H1 (cell line): ENCODE results near the gene SCAPER. TPM values are rescaled to one million over a fixed set of nuclear protein-coding genes. Genes with fewer than 3 reads are reported as not detected.

Source experiments
- CTCF ChIA-PET: fragments of 300-600 bp; sonication (Branson Sonifier 250); formaldehyde crosslinking; loops from one replicate; lab custom pipeline; 2021; ENCODE audit not compliant: partially characterized antibody; lab: Charles Lee
- POLR2A ChIA-PET: fragments of 300-600 bp; sonication (Branson Sonifier 250); formaldehyde crosslinking; loops from one replicate; lab custom pipeline; 2021; ENCODE audit warnings: inconsistent platforms; ENCODE audit not compliant: partially characterized antibody; lab: Charles Lee
- DNase-seq, 2 experiments: peaks; one replicate each; pipeline versions ENCODE4 v3.0.0 to v3.0.0-alpha.2; 2010 to 2022; ENCODE audit warnings: low spot score in 2 of 2, low read depth in 1 of 2, mixed read lengths in 1 of 2
- FAIRE-seq: peaks from 2 replicates; lab custom pipeline; 2011; peaks lifted over from hg19 to GRCh38; lab: Jason Lieb, UNC
- H2AFZ ChIP-seq: 2 replicates; pipeline ENCODE4 v1.8.1; 2012; ENCODE audit warnings: low read length, inconsistent platforms
- H2AK5ac ChIP-seq: 2 replicates; pipeline ENCODE4 v1.6.1; 2013; ENCODE audit warnings: low read depth, low read length
- H2BK120ac ChIP-seq: replicated peaks from 2 replicates; pipeline ENCODE3; 2013; ENCODE audit warnings: low read depth, low read length, inconsistent platforms
- H2BK12ac ChIP-seq: 2 replicates; pipeline ENCODE4 v1.6.1; 2013; ENCODE audit warnings: low read depth, low read length
- H2BK15ac ChIP-seq: 2 replicates; pipeline ENCODE4 v1.6.1; 2013; ENCODE audit warnings: low read length
- H2BK20ac ChIP-seq: 2 replicates; pipeline ENCODE4 v1.6.1; 2013; ENCODE audit warnings: low read length
- H2BK5ac ChIP-seq: 2 replicates; pipeline ENCODE4 v1.6.1; 2013; ENCODE audit warnings: low read depth, low read length
- H3K14ac ChIP-seq: 2 replicates; pipeline ENCODE4 v1.6.1; 2013; ENCODE audit warnings: inconsistent platforms; ENCODE audit not compliant: insufficient read length
- H3K18ac ChIP-seq: 2 replicates; pipeline ENCODE4 v1.6.1; 2013; ENCODE audit warnings: low read length; ENCODE audit errors: extremely low read depth
- H3K23ac ChIP-seq: 2 replicates; pipeline ENCODE4 v1.6.1; 2013; ENCODE audit warnings: inconsistent platforms; ENCODE audit not compliant: insufficient read length
- H3K23me2 ChIP-seq: 2 replicates; pipeline ENCODE4 v1.6.1; 2013; ENCODE audit warnings: low read depth, low read length
- H3K27ac ChIP-seq: 2 replicates; pipeline ENCODE4 v1.6.1; 2011; ENCODE audit warnings: low read depth, low read length, inconsistent platforms
- H3K27me3 ChIP-seq, 4 experiments: replicated peaks in 1 of 4; 1 replicate in 1 of 4; 2 replicates in 3 of 4; pipeline versions ENCODE4 v1.6.1 to v1.8.1; 2011 to 2013; ENCODE audit warnings: low read length in 3 of 4, mild to moderate bottlenecking in 3 of 4, inconsistent platforms in 2 of 4, mixed read lengths in 2 of 4, moderate library complexity in 1 of 4; ENCODE audit not compliant: control insufficient read depth in 3 of 4, insufficient read depth in 3 of 4; ENCODE audit errors: extremely low read depth in 1 of 4
- H3K36me3 ChIP-seq, 4 experiments: 2 replicates each; pipeline versions ENCODE4 v1.6.1 to v1.8.1; 2011 to 2013; ENCODE audit warnings: mild to moderate bottlenecking in 4 of 4, low read length in 3 of 4, moderate library complexity in 2 of 4, control low read depth in 1 of 4, inconsistent platforms in 1 of 4; ENCODE audit not compliant: insufficient read depth in 4 of 4, control insufficient read depth in 2 of 4
- H3K4ac ChIP-seq: replicated peaks from 2 replicates; pipeline ENCODE3; 2013; ENCODE audit warnings: low read length, low read depth, mixed read lengths, inconsistent platforms; ENCODE audit not compliant: insufficient read length
- H3K4me1 ChIP-seq, 4 experiments: replicated peaks in 1 of 4; 1 replicate in 1 of 4; 2 replicates in 3 of 4; pipeline versions ENCODE4 v1.6.1 to v1.8.1; 2011 to 2013; ENCODE audit warnings: low read length in 3 of 4, inconsistent platforms in 2 of 4, mixed read lengths in 1 of 4; ENCODE audit not compliant: insufficient read depth in 4 of 4, control insufficient read depth in 3 of 4
- H3K4me2 ChIP-seq, 2 experiments: 2 replicates each; pipeline versions ENCODE4 v1.6.1 to v1.8.1; 2011 to 2013; ENCODE audit warnings: low read depth in 2 of 2, low read length in 2 of 2, control low read depth in 1 of 2, inconsistent platforms in 1 of 2, mild to moderate bottlenecking in 1 of 2; ENCODE audit not compliant: insufficient read depth in 1 of 2
- H3K4me3 ChIP-seq, 4 experiments: fragments of 200-600, 300-600 bp in 1 of 4; sonication (generic), shearing (Covaris generic), sonication (Bioruptor Twin) in 1 of 4; 2 replicates each; pipeline versions ENCODE4 v1.5.1 to v1.8.1; 2011 to 2016; ENCODE audit warnings: low read length in 4 of 4, low read depth in 3 of 4, control low read depth in 2 of 4, inconsistent platforms in 2 of 4, mild to moderate bottlenecking in 2 of 4, mixed read lengths in 1 of 4, moderate library complexity in 1 of 4; ENCODE audit not compliant: insufficient read depth in 2 of 4; ENCODE audit errors: extremely low read depth in 1 of 4
- H3K56ac ChIP-seq: replicated peaks from 2 replicates; pipeline ENCODE3; 2013; ENCODE audit warnings: low read depth, mild to moderate bottlenecking, mixed read lengths, low read length, inconsistent platforms; ENCODE audit not compliant: insufficient read length
- H3K79me1 ChIP-seq: 2 replicates; pipeline ENCODE4 v1.6.1; 2013; ENCODE audit warnings: low read depth, low read length, control low read depth
- H3K79me2 ChIP-seq, 2 experiments: 2 replicates each; pipeline versions ENCODE4 v1.6.1 to v1.8.1; 2012 to 2013; ENCODE audit warnings: low read length in 2 of 2, mild to moderate bottlenecking in 2 of 2, inconsistent platforms in 1 of 2; ENCODE audit not compliant: insufficient read depth in 2 of 2, control insufficient read depth in 1 of 2
- H3K9ac ChIP-seq, 4 experiments: replicated peaks in 1 of 4; 1 replicate in 1 of 4; 2 replicates in 3 of 4; pipeline versions ENCODE4 v1.6.1 to v1.8.1; 2011 to 2013; ENCODE audit warnings: low read depth in 3 of 4, low read length in 3 of 4, control low read depth in 2 of 4, mild to moderate bottlenecking in 2 of 4, moderate library complexity in 2 of 4, inconsistent platforms in 1 of 4; ENCODE audit errors: extremely low read depth in 1 of 4
- H3K9me3 ChIP-seq, 2 experiments: 2 replicates each; pipeline versions ENCODE4 v1.6.1 to v1.8.1; 2012 to 2013; ENCODE audit warnings: mild to moderate bottlenecking in 2 of 2, moderate library complexity in 2 of 2, control low read depth in 1 of 2, inconsistent platforms in 1 of 2, low read depth in 1 of 2, low read length in 1 of 2, mixed read lengths in 1 of 2; ENCODE audit not compliant: insufficient read depth in 2 of 2
- H4K20me1 ChIP-seq, 2 experiments: replicated peaks in 1 of 2; 2 replicates each; pipeline versions ENCODE3 to v1.8.1; 2011 to 2013; ENCODE audit warnings: inconsistent platforms in 2 of 2, low read length in 2 of 2, mild to moderate bottlenecking in 1 of 2; ENCODE audit not compliant: insufficient read depth in 2 of 2, control insufficient read depth in 1 of 2
- H4K5ac ChIP-seq: 2 replicates; pipeline ENCODE4 v1.6.1; 2013; ENCODE audit warnings: low read length, low read depth, mixed read lengths, inconsistent platforms; ENCODE audit not compliant: insufficient read length
- H4K8ac ChIP-seq: 2 replicates; pipeline ENCODE4 v1.8.0; 2013; ENCODE audit warnings: mild to moderate bottlenecking, moderate library complexity, low read length, inconsistent platforms; ENCODE audit not compliant: insufficient read depth; ENCODE audit errors: extremely low read depth
- H4K91ac ChIP-seq: replicated peaks from 2 replicates; pipeline ENCODE3; 2013; ENCODE audit warnings: low read length, mixed read lengths, inconsistent platforms; ENCODE audit not compliant: insufficient read length
- CBX5 ChIP-seq: fragments of 300-800, 300-1000 bp; sonication (generic); IDR thresholded peaks from 2 replicates; pipeline ENCODE4 v1.7.1; 2016; ENCODE audit warnings: antibody characterized with exemption, low read length, low read depth
- FOSL1 ChIP-seq: IDR thresholded peaks from 2 replicates; pipeline ENCODE4 v1.6.1; 2011; ENCODE audit warnings: mild to moderate bottlenecking, low read depth, low read length, moderate library complexity; ENCODE audit not compliant: insufficient read depth
- KDM5A ChIP-seq: fragments of 200-600 bp; IDR thresholded peaks from 2 replicates; pipeline ENCODE4 v1.7.1; 2012; ENCODE audit warnings: mild to moderate bottlenecking, low read length, inconsistent platforms, mixed read lengths
- RXRA ChIP-seq: IDR thresholded peaks from 2 replicates; pipeline ENCODE4 v1.6.1; 2011; ENCODE audit warnings: low read depth, mild to moderate bottlenecking, low read length, moderate library complexity; ENCODE audit not compliant: insufficient read depth
- SIRT6 ChIP-seq: IDR thresholded peaks from one replicate; pipeline ENCODE4 v1.7.1; 2012; ENCODE audit warnings: low read length, inconsistent platforms
- SP4 ChIP-seq: IDR thresholded peaks from 2 replicates; pipeline ENCODE4 v1.6.1; 2012; ENCODE audit warnings: low read length, inconsistent platforms
- WGBS, 2 experiments: shearing (Covaris generic) in 1 of 2; methylation state at CpG; one replicate each; pipeline versions ENCODE4 v1.1.6 to v1.1.7; 2013 to 2015; ENCODE audit warnings: low lambda C conversion rate in 2 of 2, mixed read lengths in 2 of 2, inconsistent platforms in 1 of 2, low coverage in 1 of 2, missing lambda C conversion rate in 1 of 2; ENCODE audit not compliant: insufficient replicate concordance in 2 of 2, insufficient coverage in 1 of 2, insufficient read length in 1 of 2; ENCODE audit errors: extremely low coverage in 1 of 2, missing lambda C conversion rate in 1 of 2; 5-methylcytosine and 5-hydroxymethylcytosine counted together
- polyA plus RNA-seq, 7 experiments: library from polyadenylated mRNA; depleted of rRNA in 3 of 7; stranded (reverse) in 5 of 7; unstranded in 2 of 7; fragments of >200 nt in 5 of 7; fragments of 200-250 nt in 2 of 7; gene quantifications; 1 replicate in 5 of 7; 2 replicates in 1 of 7; 4 replicates in 1 of 7; pipeline versions ENCODE4 v1.2.1 to v1.2.3, GENCODE V29; 2011 to 2013; ENCODE audit warnings: missing spikeins in 2 of 7, mixed read lengths in 2 of 7
- total RNA-seq: library from RNA; stranded (reverse); fragmentation: NEBNext Ultra II Directional; extraction: Animal tissue kit (Norgen Biotek cat#: 25700); gene quantifications from 2 replicates; pipeline ENCODE4 v1.2.1, GENCODE V29; 2021

The SCAPER gene
- total and polyA plus RNA-seq, 2 of the 8 experiments (the other 6 are each of a cell fraction or from before 2014, with no cell fraction given): 1.6 to 6.8 TPM

- H2BK5ac ChIP-seq: no peak overlapping the region
- H3K18ac ChIP-seq: no peak overlapping the region
- no peak overlapping the region for H3K4me2 ChIP-seq
- no peak overlapping the region for H3K14ac ChIP-seq
- ChIA-PET CTCF (no interaction called here), POLR2A (no interaction called here)
- no peak overlapping the region for H3K23ac ChIP-seq
- no peak overlapping the region for H3K56ac ChIP-seq
- H3K23me2 ChIP-seq: no peaks in the 10 kb centered on the region
- TF ChIP-seq CBX5: no peak
- TF ChIP-seq FOSL1: no peak
- TF ChIP-seq KDM5A: no peak
- TF ChIP-seq RXRA: no peak
- no peak for TF ChIP-seq SP4
- TF ChIP-seq SIRT6: no peak
- H3K9ac ChIP-seq: no peak overlapping the region
- 87% methylated on average over 2 of the region's 2 CpGs; no CpG with 5 or more reads in 1 of the 2 experiments for WGBS, 2 experiments
- H3K4me3 ChIP-seq: no peak overlapping the region
- H2BK15ac ChIP-seq: no peak overlapping the region
- H3K27me3 ChIP-seq: no peaks in the 10 kb centered on the region
- H3K36me3 ChIP-seq: no peaks in the 10 kb centered on the region; a peak in 1 of 8 replicates
- no peaks in the 10 kb centered on the region for H3K4me1 ChIP-seq
- no peak overlapping the region for H2BK120ac ChIP-seq
- no peak overlapping the region for H3K4ac ChIP-seq
- H3K79me2 ChIP-seq: no peaks in the 10 kb centered on the region
- H2BK20ac ChIP-seq: no peak overlapping the region
- DNase-seq (no peak), FAIRE-seq (no peak)
- H2AFZ ChIP-seq: no peak overlapping the region
- H3K79me1 ChIP-seq: no peaks in the 10 kb centered on the region
- no peak overlapping the region for H4K91ac ChIP-seq
- H2BK12ac ChIP-seq: no peak overlapping the region
- no peaks in the 10 kb centered on the region for H4K20me1 ChIP-seq
- no peak overlapping the region for H4K8ac ChIP-seq
- H3K9me3 ChIP-seq: peaks cover 0 to 5% of the 10 kb centered on the region in 2 experiments; a peak in 2 of 4 replicates
- H4K5ac ChIP-seq: no peak overlapping the region
- no peak overlapping the region for H3K27ac ChIP-seq
- no peak overlapping the region for H2AK5ac ChIP-seq
Observed at GRCh38 chr15:76763554-76763953, 141.6 kb downstream of the SCAPER start.
